HG02981 (cell line): ENCODE measurements around the gene ITPR1.

Experiments used
- ATAC-seq: cut with Tn5 transposase; IDR thresholded peaks from one replicate; pipeline ENCODE4 v1.9.1; 2021; ENCODE audit warnings: mild to moderate bottlenecking, moderate library complexity; ENCODE audit not compliant: unreplicated experiment

The ITPR1 gene

GRCh38 chr3:4799266-4800256 is 306.4 kb downstream of the ITPR1 start:
- no peak for ATAC-seq

GRCh38 chr3:4800595-4800994 is 307.4 kb downstream of the ITPR1 start:
- ATAC-seq: no peak

- no peak for ATAC-seq
Observed at GRCh38 chr3:4801892-4802291, 308.7 kb downstream of the ITPR1 start.

GRCh38 chr3:4802903-4803302 is 309.8 kb downstream of the ITPR1 start:
- ATAC-seq: no peak

GRCh38 chr3:4804161-4805058 is 311.3 kb downstream of the ITPR1 start:
- ATAC-seq: no peak

- no peak for ATAC-seq
Observed at GRCh38 chr3:4805662-4806061, 312.5 kb downstream of the ITPR1 start.

GRCh38 chr3:4806535-4807108 is 313.5 kb downstream of the ITPR1 start:
- no peak for ATAC-seq

- ATAC-seq: no peak
Observed at GRCh38 chr3:4807381-4808280, 314.5 kb downstream of the ITPR1 start.

GRCh38 chr3:4808637-4809036 is 315.5 kb downstream of the ITPR1 start:
- ATAC-seq: no peak

- no peak for ATAC-seq
Observed at GRCh38 chr3:4809922-4810321, 316.8 kb downstream of the ITPR1 start.

GRCh38 chr3:4812591-4812990 is 319.4 kb downstream of the ITPR1 start:
- ATAC-seq: no peak

- ATAC-seq: no peak
Observed at GRCh38 chr3:4813909-4814304, 320.8 kb downstream of the ITPR1 start.

GRCh38 chr3:4814305-4814903 is 321.3 kb downstream of the ITPR1 start:
- no peak for ATAC-seq

GRCh38 chr3:4814904-4815574 is 321.9 kb downstream of the ITPR1 start:
- no peak for ATAC-seq

- no peak for ATAC-seq
Observed at GRCh38 chr3:4816306-4816705, 323.2 kb downstream of the ITPR1 start.

- no peak for ATAC-seq
Observed at GRCh38 chr3:4816718-4817117, 323.6 kb downstream of the ITPR1 start.

GRCh38 chr3:4817128-4817527 is 324.0 kb downstream of the ITPR1 start:
- no peak for ATAC-seq

GRCh38 chr3:4818164-4818563 is 325.0 kb downstream of the ITPR1 start:
- ATAC-seq: no peak

- no peak for ATAC-seq
Observed at GRCh38 chr3:4818986-4819693, 326.0 kb downstream of the ITPR1 start.
